Heart left ventricle (tissue), 16 donors: Measurements from ENCODE around the gene PTGDR2. TPM values are rescaled to one million over a fixed set of nuclear protein-coding genes. Genes with fewer than 3 reads are reported as not detected.

Experiments
- ATAC-seq, 4 donors: fragments of 200-7000 bp; cut with Tn5 transposase; one replicate each; pipeline ENCODE4 v1.9.1; 2020 to 2022; ENCODE audit warnings: moderate library complexity in 4 of 4, mild to moderate bottlenecking in 3 of 4, moderate number of reproducible peaks in 1 of 4
- DNase-seq, 5 donors: peaks; one replicate each; pipeline ENCODE4 v3.0.0-alpha.2; 2020
- H3K27ac ChIP-seq, 12 donors: fragments of 200-600 bp; sonication (generic) in 4 of 12; one replicate each; pipeline versions ENCODE4 v1.5.0 to v1.8.0; 2016 to 2022; ENCODE audit warnings: mild to moderate bottlenecking in 2 of 12
- H3K27me3 ChIP-seq, 9 donors: fragments of 200-600 bp; sonication (generic) in 2 of 9; one replicate each; pipeline versions ENCODE4 v1.5.1 to v1.8.0; 2016 to 2022; ENCODE audit warnings: mild to moderate bottlenecking in 3 of 9
- H3K36me3 ChIP-seq, 9 donors: fragments of 200-600 bp; sonication (generic) in 2 of 9; one replicate each; pipeline versions ENCODE4 v1.5.0 to v1.8.0; 2018 to 2022; ENCODE audit warnings: mild to moderate bottlenecking in 2 of 9
- H3K4me1 ChIP-seq, 12 donors: fragments of 200-600 bp; sonication (generic) in 4 of 12; one replicate each; pipeline versions ENCODE4 v1.5.0 to v1.8.0; 2016 to 2022; ENCODE audit warnings: mild to moderate bottlenecking in 3 of 12
- H3K4me3 ChIP-seq, 12 donors: fragments of 200-600 bp; sonication (generic) in 4 of 12; one replicate each; pipeline versions ENCODE4 v1.5.0 to v1.8.0; 2017 to 2022; ENCODE audit warnings: mild to moderate bottlenecking in 9 of 12, moderate library complexity in 4 of 12
- H3K9me3 ChIP-seq, 12 donors: fragments of 200-600 bp; sonication (generic) in 4 of 12; one replicate each; pipeline versions ENCODE4 v1.5.0 to v1.8.0; 2016 to 2022; ENCODE audit warnings: mild to moderate bottlenecking in 1 of 12
- CTCF ChIP-seq, 12 donors: fragments of 200-600 bp; sonication (generic) in 4 of 12; IDR thresholded peaks; one replicate each; pipeline versions ENCODE4 v1.5.0 to v1.8.0; 2018 to 2022; ENCODE audit warnings: antibody characterized with exemption in 12 of 12, mild to moderate bottlenecking in 5 of 12
- POLR2A ChIP-seq, 2 donors: fragments of 450-650 bp; IDR thresholded peaks; one replicate each; pipeline ENCODE4 v1.6.1; 2017; ENCODE audit warnings: antibody characterized with exemption in 2 of 2, mild to moderate bottlenecking in 2 of 2, moderate library complexity in 2 of 2
- WGBS, 4 donors: extraction: QIAGEN DNeasy Blood & Tissue Kit in 2 of 4; methylation state at CpG; one replicate each; pipeline versions ENCODE4 v1.1.5 to v1.1.7; 2013 to 2018; 5-methylcytosine and 5-hydroxymethylcytosine counted together
- intact Hi-C, 10 donors: fragments of 100-400 bp; cut with DNase I; formaldehyde crosslinking; loops; one replicate each; pipeline versions ENCODE4 v1.11.1 to v1.14.2; 2022
- polyA plus RNA-seq, 2 donors: library from polyadenylated mRNA; stranded (reverse); fragments of 200-250 nt; gene quantifications; one replicate each; pipeline ENCODE4 v1.2.3, GENCODE V29; 2013
- total RNA-seq, 9 donors: library from RNA; depleted of rRNA in 2 of 9; stranded (reverse); fragments of >200 nt in 2 of 9; fragmentation: NEBNext Ultra II Directional in 3 of 9; extraction: Animal tissue kit (Norgen Biotek cat#: 25700) in 3 of 9; gene quantifications; one replicate each; pipeline versions ENCODE4 v1.1.0 to v1.2.4, GENCODE V29; 2016 to 2023
- donor health status: ischemic (EF 13 %, LVEDD 7.1; RV severe dilation, severe dysfunction).
- donor health status: healthy with polysubstance abuse.
- donor health status: DM: no; HTN: yes; CAD: no.
- donor health status: DM: no; HTN: no; CAD: no.
- donor health status: ischemic (EF 25% LVEDD 6.9; RV normal size, moderate dysfunction).
- donor health status: ischemic (EF 25% LVEDD 5.7; RV mildly dilated, moderate dysfunction).
- donor health status: healthy.
- donor health status: DM: yes; HTN: yes; CAD: no.
- donor health status: ischemic (EF 35%, LVEDD 5.7; RV mildly dilated, moderate dysfunction).
- donor health status: nonischemic (EF 11% LVEDD 7.7; RV severe dilation, severe dysfunction).
- donor health status: DM: yes; HTN: yes; CAD: no.
- donor health status: PGD.
- donor health status: ischemic (EF 29% LVEDD 5.4; RV normal size, mild dysfunction).
- donor health status: nonischemic (EF 23%, LVEDD 6.1; RV moderate dilation, normal function).

Gene PTGDR2
- total and polyA plus RNA-seq, 11 donors = 0.61 to 7.9 (median 1.4) TPM

DNA sequence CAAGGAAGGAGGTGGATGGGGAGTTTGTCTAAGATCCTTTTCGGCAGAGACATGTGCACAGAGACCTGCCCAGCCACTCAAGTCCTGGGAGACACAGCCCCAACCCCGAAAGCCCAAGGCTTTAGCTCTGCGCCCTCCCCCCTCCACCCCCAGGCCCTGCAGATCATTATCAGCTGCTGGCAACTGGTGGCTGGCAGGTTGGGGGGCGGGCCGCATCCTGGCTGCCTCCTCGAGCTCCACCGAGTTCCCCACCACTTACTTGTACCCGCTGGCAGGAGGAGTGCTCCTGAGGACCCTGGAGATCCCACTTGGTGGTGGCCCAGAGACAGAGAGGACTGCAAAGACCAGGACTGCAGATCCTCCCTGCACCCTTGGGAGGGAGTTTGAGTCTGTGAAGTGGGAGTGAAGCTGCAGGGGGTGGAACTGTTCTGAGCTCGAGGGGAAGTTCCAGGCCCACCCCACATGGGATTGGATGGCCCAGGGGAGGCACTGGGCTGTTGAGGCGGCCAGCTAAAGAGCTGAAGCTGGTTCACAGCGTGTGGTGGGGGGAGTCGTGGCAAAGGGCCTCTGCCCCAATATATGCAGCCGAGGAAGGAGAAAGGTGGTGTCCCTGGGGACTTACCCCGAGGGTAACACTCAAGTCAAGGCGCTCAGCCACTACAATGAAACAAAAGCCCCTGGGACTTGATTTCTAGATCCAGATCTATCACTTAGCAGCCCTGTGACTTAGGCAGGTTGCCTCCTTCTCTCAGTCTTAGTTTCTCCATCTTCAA, 33.7 kb downstream of the PTGDR2 start:
- no peak overlapping the region for H3K27ac ChIP-seq
- 65 to 75% (median 70%) methylated on average over 8 to 15 of the region's 15 CpGs for WGBS, 4 donors
- H3K4me1 ChIP-seq = peaks cover 0 to 3% (median 0%) of the 10 kb centered on the region in 12 donors
- intact Hi-C loops = no loop called here
- H3K4me3 ChIP-seq = no peak overlapping the region
- H3K9me3 ChIP-seq = peaks cover 0 to 7% (median 3%) of the 10 kb centered on the region in 12 donors
- no peak for DNase-seq
- TF ChIP-seq POLR2A (IDR thresholded peaks at IDR 0.05) (no peak), CTCF (IDR thresholded peaks at IDR 0.05) (no peak)
- H3K27me3 ChIP-seq = no peaks in the 10 kb centered on the region
- ATAC-seq = no peak
- H3K36me3 ChIP-seq = no peaks in the 10 kb centered on the region

GRCh38 chr11:60818057-60818456, 37.7 kb downstream of the PTGDR2 start:
- Histone ChIP-seq H3K9me3 (peaks cover 0 to 15% (median 11%) of the 10 kb centered on the region in 12 donors), H3K4me1 (no peaks in the 10 kb centered on the region), H3K36me3 (no peaks in the 10 kb centered on the region), H3K27ac (no peak overlapping the region), H3K4me3 (no peak overlapping the region), H3K27me3 (no peaks in the 10 kb centered on the region)
- TF ChIP-seq POLR2A (IDR thresholded peaks at IDR 0.05) (no peak), CTCF (IDR thresholded peaks at IDR 0.05) (no peak)
- ATAC-seq (no peak), DNase-seq (no peak)
- intact Hi-C loops = no loop called here
- 73 to 82% (median 76%) methylated on average over 4 of the region's 4 CpGs for WGBS, 4 donors

- intact Hi-C loops = no loop called here
- Histone ChIP-seq H3K4me1 (no peaks in the 10 kb centered on the region), H3K27me3 (no peaks in the 10 kb centered on the region), H3K36me3 (no peaks in the 10 kb centered on the region), H3K27ac (no peak overlapping the region), H3K9me3 (peaks cover 0 to 15% (median 11%) of the 10 kb centered on the region in 12 donors), H3K4me3 (no peak overlapping the region)
- no peak for ATAC-seq
- TF ChIP-seq POLR2A (IDR thresholded peaks at IDR 0.05) (no peak), CTCF (IDR thresholded peaks at IDR 0.05) (no peak)
- DNase-seq = no peak
- WGBS, 4 donors = 91 to 92% (median 91%) methylated on average over 2 of the region's 2 CpGs
Measured at GRCh38 chr11:60816590-60817157, 39.1 kb downstream of the PTGDR2 start.

DNA sequence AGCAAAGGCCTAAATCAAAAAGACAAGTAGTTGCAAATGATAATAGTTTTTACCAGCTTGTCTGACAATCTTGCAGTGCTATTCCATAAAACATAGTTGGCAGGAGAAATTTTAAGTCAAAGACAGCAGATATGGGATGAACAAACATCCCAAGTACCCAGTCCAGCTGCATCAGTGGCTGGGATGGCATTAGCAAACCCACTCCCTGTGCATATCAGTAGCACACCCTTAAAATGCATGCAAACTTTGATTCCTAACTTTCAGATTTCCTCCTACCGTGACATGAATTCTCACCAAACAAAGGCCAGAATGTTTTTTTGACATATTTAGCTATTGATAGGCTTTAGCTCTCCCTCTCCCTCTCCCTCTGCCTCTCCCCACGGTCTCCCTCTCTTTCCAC, 41.6 kb downstream of the PTGDR2 start:
- intact Hi-C loops = no loop called here
- Histone ChIP-seq H3K4me3 (no peak overlapping the region), H3K27me3 (no peaks in the 10 kb centered on the region), H3K27ac (no peak overlapping the region), H3K4me1 (peaks cover 0 to 5% (median 0%) of the 10 kb centered on the region in 12 donors), H3K36me3 (no peaks in the 10 kb centered on the region), H3K9me3 (peaks cover 0 to 15% (median 11%) of the 10 kb centered on the region in 12 donors)
- ATAC-seq (no peak), DNase-seq (no peak)
- TF ChIP-seq POLR2A (IDR thresholded peaks at IDR 0.05) (no peak), CTCF (IDR thresholded peaks at IDR 0.05) (no peak)
- 78 to 94% (median 92%) methylated on average over 2 of the region's 2 CpGs for WGBS, 4 donors
